Neural cell (in vitro differentiated cells): ENCODE results near the gene MAP2. TPM values are rescaled to one million over a fixed set of nuclear protein-coding genes. Genes with fewer than 3 reads are reported as not detected.

ENCODE experiments used
- H2AFZ ChIP-seq: fragments of 200-600, 300-800 bp; sonication (generic), shearing (Covaris generic); 2 replicates; pipeline ENCODE4 v1.6.0; 2014; ENCODE audit warnings: low read depth, mild to moderate bottlenecking, antibody characterized with exemption, low read length, moderate library complexity
- H3F3A ChIP-seq: fragments of 200-600 bp; shearing (Covaris generic); 2 replicates; pipeline ENCODE4 v1.6.1; 2016; ENCODE audit warnings: mild to moderate bottlenecking, moderate library complexity, mixed read lengths, antibody characterized with exemption, low read length; ENCODE audit not compliant: insufficient read depth, poor library complexity, severe bottlenecking
- H3K27ac ChIP-seq: fragments of 200-600, 300-800 bp; sonication (generic), shearing (Covaris generic); 2 replicates; pipeline ENCODE4 v1.5.1; 2014; ENCODE audit warnings: mild to moderate bottlenecking, low read length, moderate library complexity
- H3K27me3 ChIP-seq: fragments of 300-800, 200-600 bp; sonication (generic), shearing (Covaris generic); 2 replicates; pipeline ENCODE4 v1.6.0; 2014; ENCODE audit warnings: mild to moderate bottlenecking, low read depth, low read length, moderate library complexity; ENCODE audit not compliant: insufficient read depth
- H3K36me3 ChIP-seq: fragments of 300-800, 200-600 bp; sonication (generic), shearing (Covaris generic); 2 replicates; pipeline ENCODE4 v1.5.1; 2014; ENCODE audit warnings: mild to moderate bottlenecking, antibody characterized with exemption, low read length, moderate library complexity; ENCODE audit not compliant: insufficient read depth
- H3K4me2 ChIP-seq: fragments of 300-800, 200-600 bp; sonication (generic), shearing (Covaris generic); 2 replicates; pipeline ENCODE4 v1.6.0; 2014; ENCODE audit warnings: mild to moderate bottlenecking, low read length
- H3K4me3 ChIP-seq: fragments of 300-800, 200-600 bp; sonication (generic), shearing (Covaris generic); 2 replicates; pipeline ENCODE4 v1.5.1; 2014; ENCODE audit warnings: mild to moderate bottlenecking, low read length, moderate library complexity
- H3K79me2 ChIP-seq: fragments of 200-600 bp; shearing (Covaris generic); replicated peaks from 2 replicates; pipeline ENCODE4 v1.6.0; 2014; ENCODE audit warnings: mild to moderate bottlenecking, low read length, moderate library complexity; ENCODE audit not compliant: insufficient read depth
- H3K9ac ChIP-seq: fragments of 300-800, 200-600 bp; sonication (generic), shearing (Covaris generic); 2 replicates; pipeline ENCODE4 v1.6.1; 2016; ENCODE audit warnings: mild to moderate bottlenecking, low read length, mixed read lengths
- H3K9me2 ChIP-seq: fragments of 200-600 bp; shearing (Covaris generic); 2 replicates; pipeline ENCODE4 v1.6.1; 2016; ENCODE audit warnings: mild to moderate bottlenecking, low read length, mixed read lengths; ENCODE audit not compliant: insufficient read depth
- H3K9me3 ChIP-seq: fragments of 200-600, 300-800 bp; sonication (generic), shearing (Covaris generic); 2 replicates; pipeline ENCODE4 v1.6.1; 2016; ENCODE audit warnings: mild to moderate bottlenecking, mixed run types, low read length, moderate library complexity, mixed read lengths
- H4K20me1 ChIP-seq: fragments of 200-600 bp; shearing (Covaris generic); 2 replicates; pipeline ENCODE4 v1.6.1; 2016; ENCODE audit warnings: mild to moderate bottlenecking, mixed run types; ENCODE audit not compliant: insufficient read depth
- EP300 ChIP-seq: fragments of 450-650 bp; conservative IDR thresholded peaks from 2 replicates; pipeline ENCODE4 v1.6.1; 2014; ENCODE audit warnings: antibody characterized with exemption, mild to moderate bottlenecking, moderate library complexity; ENCODE audit not compliant: poor library complexity, severe bottlenecking
- EZH2 ChIP-seq: fragments of 200-600, 300-800 bp; shearing (Covaris generic), sonication (generic); IDR thresholded peaks from 2 replicates; pipeline ENCODE4 v1.6.1; 2014; ENCODE audit warnings: antibody characterized with exemption, low read length, borderline replicate concordance, mild to moderate bottlenecking; ENCODE audit not compliant: insufficient read depth, poor library complexity, severe bottlenecking
- MXI1 ChIP-seq: fragments of 450-650 bp; conservative IDR thresholded peaks from 2 replicates; pipeline ENCODE4 v1.6.1; 2014; ENCODE audit warnings: antibody characterized with exemption, mild to moderate bottlenecking; ENCODE audit not compliant: poor library complexity, severe bottlenecking
- POLR2AphosphoS5 ChIP-seq: IDR thresholded peaks from 2 replicates; pipeline ENCODE4 v1.6.1; 2012
- RAD21 ChIP-seq: fragments of 450-650 bp; conservative IDR thresholded peaks from 2 replicates; pipeline ENCODE4 v1.6.1; 2014; ENCODE audit warnings: antibody characterized with exemption, mild to moderate bottlenecking, moderate library complexity
- REST ChIP-seq: IDR thresholded peaks from 2 replicates; pipeline ENCODE4 v1.6.1; 2012; ENCODE audit warnings: borderline replicate concordance
- SMC3 ChIP-seq: fragments of 450-650 bp; conservative IDR thresholded peaks from 2 replicates; pipeline ENCODE4 v1.6.1; 2014; ENCODE audit warnings: antibody characterized with exemption, mild to moderate bottlenecking, moderate library complexity; ENCODE audit not compliant: poor library complexity
- TAF1 ChIP-seq: IDR thresholded peaks from 2 replicates; pipeline ENCODE4 v1.6.1; 2012; ENCODE audit warnings: low read depth
- polyA plus RNA-seq: library from polyadenylated mRNA; depleted of rRNA; stranded (reverse); fragments of >200 nt; gene quantifications from 2 replicates; pipeline ENCODE4 v1.2.3, GENCODE V29; 2014
- TF ChIP-seq, protein P1 (sequence below): fragments of 450-650 bp; IDR thresholded peaks from 2 replicates; pipeline ENCODE4 v1.5.1; 2014; ENCODE audit warnings: antibody characterized with exemption, mild to moderate bottlenecking, moderate library complexity; ENCODE audit not compliant: poor library complexity, severe bottlenecking

Gene MAP2
- polyA plus RNA-seq, 1 donor from 2014 or later, result 450 TPM

- Histone ChIP-seq H3K4me3 (no peak overlapping the region), H2AFZ (no peak overlapping the region), H3K9ac (no peak overlapping the region), H3K79me2 (peaks cover 89% of the 10 kb centered on the region), H3K9me3 (no peaks in the 10 kb centered on the region), H3K9me2 (no peaks in the 10 kb centered on the region), H3K4me2 (no peak overlapping the region), H3K27ac (no peak overlapping the region), H3K36me3 (peaks cover 36% of the 10 kb centered on the region), H3F3A (peaks cover 8% of the 10 kb centered on the region), H4K20me1 (peaks cover 12% of the 10 kb centered on the region), H3K27me3 (no peaks in the 10 kb centered on the region)
- TF ChIP-seq MXI1, result no peak
- no peak for TF ChIP-seq REST
- TF ChIP-seq, protein P1, sequence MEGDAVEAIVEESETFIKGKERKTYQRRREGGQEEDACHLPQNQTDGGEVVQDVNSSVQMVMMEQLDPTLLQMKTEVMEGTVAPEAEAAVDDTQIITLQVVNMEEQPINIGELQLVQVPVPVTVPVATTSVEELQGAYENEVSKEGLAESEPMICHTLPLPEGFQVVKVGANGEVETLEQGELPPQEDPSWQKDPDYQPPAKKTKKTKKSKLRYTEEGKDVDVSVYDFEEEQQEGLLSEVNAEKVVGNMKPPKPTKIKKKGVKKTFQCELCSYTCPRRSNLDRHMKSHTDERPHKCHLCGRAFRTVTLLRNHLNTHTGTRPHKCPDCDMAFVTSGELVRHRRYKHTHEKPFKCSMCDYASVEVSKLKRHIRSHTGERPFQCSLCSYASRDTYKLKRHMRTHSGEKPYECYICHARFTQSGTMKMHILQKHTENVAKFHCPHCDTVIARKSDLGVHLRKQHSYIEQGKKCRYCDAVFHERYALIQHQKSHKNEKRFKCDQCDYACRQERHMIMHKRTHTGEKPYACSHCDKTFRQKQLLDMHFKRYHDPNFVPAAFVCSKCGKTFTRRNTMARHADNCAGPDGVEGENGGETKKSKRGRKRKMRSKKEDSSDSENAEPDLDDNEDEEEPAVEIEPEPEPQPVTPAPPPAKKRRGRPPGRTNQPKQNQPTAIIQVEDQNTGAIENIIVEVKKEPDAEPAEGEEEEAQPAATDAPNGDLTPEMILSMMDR, result no peak
- no peak for TF ChIP-seq EZH2
- TF ChIP-seq TAF1, result no peak
- no peak for TF ChIP-seq EP300
- TF ChIP-seq POLR2AphosphoS5, result no peak
- no peak for TF ChIP-seq SMC3
- no peak for TF ChIP-seq RAD21
Measured at GRCh38 chr2:209600341-209601171, 176.7 kb downstream of the MAP2 start.

- Histone ChIP-seq H3K9me2 (no peaks in the 10 kb centered on the region), H3K27me3 (no peaks in the 10 kb centered on the region), H3K4me2 (no peak overlapping the region), H3K4me3 (no peak overlapping the region), H2AFZ (no peak overlapping the region), H3F3A (peaks cover 11% of the 10 kb centered on the region), H3K36me3 (peaks cover 32% of the 10 kb centered on the region), H3K9me3 (no peaks in the 10 kb centered on the region), H4K20me1 (peaks cover 8% of the 10 kb centered on the region), H3K79me2 (peaks cover 91% of the 10 kb centered on the region), H3K9ac (no peak overlapping the region), H3K27ac (no peak overlapping the region)
- TF ChIP-seq REST (no peak), MXI1 (no peak), SMC3 (no peak), RAD21 (no peak), TAF1 (no peak), EP300 (no peak), POLR2AphosphoS5 (no peak), EZH2 (no peak)
- TF ChIP-seq, protein P1, result no peak
Measured at GRCh38 chr2:209601497-209601896, 177.7 kb downstream of the MAP2 start.
